Fibroblast of the aortic adventitia (primary cell): Measurements from ENCODE around the gene MUC5AC. TPM values are rescaled to one million over a fixed set of nuclear protein-coding genes. Genes with fewer than 3 reads are reported as not detected.

Source experiments
- DNase-seq: peaks from one replicate; pipeline ENCODE4 v3.0.0-alpha.2; 2010; ENCODE audit warnings: low read depth
- H3K4me3 ChIP-seq: 2 replicates; pipeline ENCODE4 v1.5.1; 2011; ENCODE audit warnings: low read depth, mild to moderate bottlenecking, control low read depth, low read length, moderate library complexity
- total RNA-seq: library from RNA; depleted of rRNA; stranded (reverse); fragments of >200 nt; gene quantifications from 2 replicates; pipeline ENCODE4 v1.2.3, GENCODE V29; 2012; ENCODE audit warnings: low replicate concordance
- TF ChIP-seq, protein P1 (sequence below): IDR thresholded peaks from 2 replicates; pipeline ENCODE4 v1.5.1; 2011; ENCODE audit warnings: mild to moderate bottlenecking, low read length, control low read depth, inconsistent platforms; ENCODE audit not compliant: insufficient read depth

The MUC5AC gene
- total RNA-seq, 1 donor, result under 0.01 TPM

DNA sequence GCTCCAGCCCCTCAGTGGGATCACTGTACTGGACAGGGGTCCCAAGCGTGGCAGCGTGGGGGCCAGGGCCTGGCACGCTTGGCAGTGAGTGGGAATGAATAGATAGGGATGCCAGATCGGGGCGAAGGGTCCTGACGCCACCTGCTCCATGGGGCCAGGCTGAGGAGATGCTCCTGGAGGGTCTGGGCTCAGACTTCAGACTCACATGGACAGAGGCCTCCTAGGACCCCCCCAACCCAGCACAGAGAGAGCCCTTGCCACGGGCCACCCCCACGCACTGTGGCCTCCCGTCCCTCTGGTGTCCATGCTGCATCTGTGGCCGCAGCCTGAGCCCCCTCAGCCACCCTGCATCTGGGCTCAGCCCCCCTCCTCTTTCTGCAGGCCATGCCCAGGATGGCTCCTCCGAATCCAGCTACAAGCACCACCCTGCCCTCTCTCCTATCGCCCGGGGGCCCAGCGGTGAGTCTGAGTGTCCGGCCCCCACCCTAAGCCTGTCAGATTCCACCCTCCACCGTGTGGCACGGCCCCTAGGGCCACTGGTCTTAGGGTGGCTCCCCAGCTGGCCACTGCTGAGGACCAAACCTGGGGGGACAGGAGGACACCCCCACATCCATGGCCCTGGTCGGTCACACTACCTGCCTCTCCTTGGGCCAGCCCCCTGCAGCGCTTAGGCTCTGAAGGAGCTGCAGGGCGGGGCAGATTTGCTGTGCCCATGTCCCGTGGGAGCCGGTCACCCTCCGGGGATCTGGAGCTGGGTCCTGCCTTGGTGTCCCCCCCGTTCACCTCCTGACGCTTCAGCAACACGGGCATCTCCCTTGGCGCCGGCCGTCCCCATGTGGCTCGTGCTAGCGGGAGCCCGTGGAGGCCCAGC lies 2.7 kb downstream of the MUC5AC start:
- DNase-seq, result no peak
- TF ChIP-seq, protein P1, sequence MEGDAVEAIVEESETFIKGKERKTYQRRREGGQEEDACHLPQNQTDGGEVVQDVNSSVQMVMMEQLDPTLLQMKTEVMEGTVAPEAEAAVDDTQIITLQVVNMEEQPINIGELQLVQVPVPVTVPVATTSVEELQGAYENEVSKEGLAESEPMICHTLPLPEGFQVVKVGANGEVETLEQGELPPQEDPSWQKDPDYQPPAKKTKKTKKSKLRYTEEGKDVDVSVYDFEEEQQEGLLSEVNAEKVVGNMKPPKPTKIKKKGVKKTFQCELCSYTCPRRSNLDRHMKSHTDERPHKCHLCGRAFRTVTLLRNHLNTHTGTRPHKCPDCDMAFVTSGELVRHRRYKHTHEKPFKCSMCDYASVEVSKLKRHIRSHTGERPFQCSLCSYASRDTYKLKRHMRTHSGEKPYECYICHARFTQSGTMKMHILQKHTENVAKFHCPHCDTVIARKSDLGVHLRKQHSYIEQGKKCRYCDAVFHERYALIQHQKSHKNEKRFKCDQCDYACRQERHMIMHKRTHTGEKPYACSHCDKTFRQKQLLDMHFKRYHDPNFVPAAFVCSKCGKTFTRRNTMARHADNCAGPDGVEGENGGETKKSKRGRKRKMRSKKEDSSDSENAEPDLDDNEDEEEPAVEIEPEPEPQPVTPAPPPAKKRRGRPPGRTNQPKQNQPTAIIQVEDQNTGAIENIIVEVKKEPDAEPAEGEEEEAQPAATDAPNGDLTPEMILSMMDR, result no peak
- no peak overlapping the region for H3K4me3 ChIP-seq

DNA sequence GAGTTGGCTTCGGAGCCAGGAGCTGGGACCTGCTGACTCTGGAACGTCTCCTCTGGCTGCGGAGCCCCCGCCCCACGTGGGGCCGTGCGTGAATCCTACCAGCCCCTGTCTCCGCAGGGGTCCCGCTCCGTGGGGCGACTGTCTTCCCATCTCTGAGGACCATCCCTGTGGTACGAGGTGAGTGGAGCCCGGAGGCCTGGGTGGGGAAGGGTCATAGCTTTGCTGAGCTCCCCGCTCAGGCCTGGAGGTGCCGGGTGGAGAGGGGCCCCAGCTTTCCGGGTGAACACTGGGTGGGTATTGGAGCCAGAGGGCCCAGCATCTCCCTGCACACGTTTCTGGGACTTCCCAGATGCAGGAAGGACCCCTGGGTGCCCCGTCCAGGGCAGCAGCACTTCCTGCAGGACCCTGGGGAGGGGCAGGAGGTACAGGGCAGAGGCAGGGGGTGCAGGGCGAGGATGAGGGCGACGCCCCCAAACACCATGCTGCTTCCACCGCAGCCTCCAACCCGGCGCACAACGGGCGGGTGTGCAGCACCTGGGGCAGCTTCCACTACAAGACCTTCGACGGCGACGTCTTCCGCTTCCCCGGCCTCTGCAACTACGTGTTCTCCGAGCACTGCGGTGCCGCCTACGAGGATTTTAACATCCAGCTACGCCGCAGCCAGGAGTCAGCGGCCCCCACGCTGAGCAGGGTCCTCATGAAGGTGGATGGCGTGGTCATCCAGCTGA lies 3.8 kb downstream of the MUC5AC start:
- TF ChIP-seq, protein P1, result no peak
- H3K4me3 ChIP-seq, result no peak overlapping the region
- no peak for DNase-seq

- no peak overlapping the region for H3K4me3 ChIP-seq
- no peak for DNase-seq
- TF ChIP-seq, protein P1, result no peak
These were observed 4.4 kb downstream of the MUC5AC start for GRCh38 chr11:1162138-1162475.

DNA sequence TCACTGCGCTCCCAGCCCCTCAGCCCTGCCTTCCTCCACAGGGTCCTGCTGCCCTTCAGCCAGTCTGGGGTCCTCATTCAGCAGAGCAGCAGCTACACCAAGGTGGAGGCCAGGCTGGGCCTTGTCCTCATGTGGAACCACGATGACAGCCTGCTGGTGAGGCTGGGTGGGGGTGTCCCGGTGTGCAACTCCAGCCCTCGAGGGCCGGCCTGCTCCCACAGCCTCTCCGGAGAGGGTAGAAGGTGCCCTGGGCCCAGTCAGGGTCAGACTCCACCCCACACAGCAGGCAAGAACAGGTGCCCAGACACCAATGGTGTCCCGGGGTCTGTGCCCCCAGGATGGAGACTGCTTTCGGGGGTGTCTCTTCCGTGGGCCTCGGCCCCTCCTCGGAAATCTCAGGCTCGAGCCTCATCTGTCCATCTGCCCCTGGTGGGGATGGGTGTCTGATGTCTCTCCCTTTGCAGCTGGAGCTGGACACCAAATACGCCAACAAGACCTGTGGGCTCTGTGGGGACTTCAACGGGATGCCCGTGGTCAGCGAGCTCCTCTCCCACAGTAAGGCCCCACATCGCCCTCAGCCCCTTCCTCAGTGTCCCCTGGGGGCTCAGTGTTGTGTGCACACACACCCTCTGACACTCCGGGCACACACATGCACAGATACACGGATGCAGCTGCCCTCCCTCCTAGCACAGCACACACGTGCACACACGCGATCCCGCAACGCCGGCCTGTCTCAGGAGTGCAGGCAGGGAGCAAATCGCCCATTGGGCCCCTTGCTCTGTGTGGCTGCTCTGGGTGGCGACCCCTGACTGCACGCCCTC lies 4.9 kb downstream of the MUC5AC start:
- DNase-seq, result no peak
- no peak overlapping the region for H3K4me3 ChIP-seq
- TF ChIP-seq, protein P1, result no peak

DNA sequence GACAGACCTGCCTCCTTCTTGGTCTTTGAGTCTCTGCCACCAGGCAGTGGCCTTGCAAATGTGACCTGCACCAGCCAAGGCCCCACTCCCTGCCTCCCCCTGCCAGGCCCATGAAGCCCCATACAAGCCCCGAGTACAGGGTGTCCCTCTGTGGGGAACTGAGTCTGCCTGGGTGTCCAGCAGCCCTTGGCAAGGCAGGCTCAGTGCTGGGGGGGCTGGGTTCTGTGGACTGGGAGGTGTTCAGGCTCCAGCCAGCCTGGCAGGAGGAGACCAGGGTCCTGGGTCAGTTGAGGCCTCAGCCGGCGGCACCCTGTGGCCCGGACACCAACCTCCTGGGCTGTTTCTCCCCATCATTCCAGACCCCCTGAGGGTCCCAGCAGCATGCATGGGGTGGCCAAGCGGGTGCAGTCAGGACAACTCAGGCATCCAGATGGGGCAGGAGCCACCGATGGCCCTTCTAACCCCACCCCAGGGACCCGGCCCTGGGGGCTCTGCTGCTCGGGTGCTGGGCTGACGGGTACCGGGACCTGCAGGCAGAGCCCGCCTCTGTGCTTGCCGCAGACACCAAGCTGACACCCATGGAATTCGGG lies 5.7 kb downstream of the MUC5AC start:
- TF ChIP-seq, protein P1, result no peak
- DNase-seq, result no peak
- no peak overlapping the region for H3K4me3 ChIP-seq
